Measurements from ENCODE around the gene PKNOX2. TPM values are rescaled to one million over a fixed set of nuclear protein-coding genes. Genes with fewer than 3 reads are reported as not detected.

Gene PKNOX2
- total and polyA plus RNA-seq, 2 of the 8 experiments (the other 6 are each of a cell fraction or from before 2014, with no cell fraction given) = 2.0 TPM

GRCh38 chr11:125303694-125304093 lies 139.1 kb downstream of the PKNOX2 start:
- Histone ChIP-seq H3K4me3 (ENCODE audit: extremely low read depth in 1 of 4, insufficient read depth in 2 of 4, low read depth in 3 of 4, low read length in 4 of 4) (no peak overlapping the region), H3K23me2 (ENCODE audit: low read depth, low read length) (no peaks in the 10 kb centered on the region), H4K20me1 (replicated peaks in 1 of 2; ENCODE audit: control insufficient read depth in 1 of 2, insufficient read depth in 2 of 2, low read length in 2 of 2) (no peaks in the 10 kb centered on the region), H2AK5ac (ENCODE audit: low read depth, low read length) (no peak overlapping the region), H3K4me2 (ENCODE audit: insufficient read depth in 1 of 2, low read depth in 2 of 2, low read length in 2 of 2) (no peak overlapping the region), H3K18ac (ENCODE audit: extremely low read depth, low read length) (no peak overlapping the region), H3K79me2 (ENCODE audit: control insufficient read depth in 1 of 2, insufficient read depth in 2 of 2, low read length in 2 of 2) (no peaks in the 10 kb centered on the region), H2BK20ac (ENCODE audit: low read length) (no peak overlapping the region), H2BK120ac (replicated peaks; ENCODE audit: low read depth, low read length) (no peak overlapping the region), H4K91ac (replicated peaks; ENCODE audit: insufficient read length, low read length) (no peak overlapping the region), H4K8ac (ENCODE audit: extremely low read depth, insufficient read depth, low read length) (no peak overlapping the region), H2BK15ac (ENCODE audit: low read length) (no peak overlapping the region), H3K4me1 (replicated peaks in 1 of 4; ENCODE audit: control insufficient read depth in 3 of 4, insufficient read depth in 4 of 4, low read length in 3 of 4) (no peaks in the 10 kb centered on the region; a peak in 1 of 7 replicates), H3K79me1 (ENCODE audit: low read depth, low read length) (no peaks in the 10 kb centered on the region), H2BK12ac (ENCODE audit: low read depth, low read length) (no peak overlapping the region), H3K4ac (replicated peaks; ENCODE audit: insufficient read length, low read depth, low read length) (no peak overlapping the region), H2BK5ac (ENCODE audit: low read depth, low read length) (no peak overlapping the region), H3K36me3 (ENCODE audit: control insufficient read depth in 2 of 4, insufficient read depth in 4 of 4, low read length in 3 of 4) (no peaks in the 10 kb centered on the region), H3K23ac (ENCODE audit: insufficient read length) (no peak overlapping the region), H4K5ac (ENCODE audit: insufficient read length, low read depth, low read length) (no peak overlapping the region), H3K9ac (replicated peaks in 1 of 4; ENCODE audit: extremely low read depth in 1 of 4, low read depth in 3 of 4, low read length in 3 of 4) (no peak overlapping the region), H3K14ac (ENCODE audit: insufficient read length) (no peak overlapping the region), H3K9me3 (ENCODE audit: insufficient read depth in 2 of 2, low read depth in 1 of 2, low read length in 1 of 2) (no peaks in the 10 kb centered on the region), H2AFZ (ENCODE audit: low read length) (no peak overlapping the region), H3K27ac (ENCODE audit: low read depth, low read length) (no peak overlapping the region), H3K27me3 (replicated peaks in 1 of 4; ENCODE audit: control insufficient read depth in 3 of 4, extremely low read depth in 1 of 4, insufficient read depth in 3 of 4, low read length in 3 of 4) (0 out of 7 replicates have a peak, but pooled peaks cover 0 to 2% (median 0%) of the 10 kb centered on the region in 4 experiments), H3K56ac (replicated peaks; ENCODE audit: insufficient read length, low read depth, low read length) (no peak overlapping the region)
- no peak for DNase-seq (ENCODE audit: low read depth in 1 of 2, low spot score in 2 of 2)
- 83% methylated on average over 5 of the region's 5 CpGs; no CpG with 5 or more reads in 1 of the 2 experiments for WGBS, 2 experiments (ENCODE audit: extremely low coverage in 1 of 2, insufficient coverage in 1 of 2, insufficient read length in 1 of 2, insufficient replicate concordance in 2 of 2, low coverage in 1 of 2, low lambda C conversion rate in 2 of 2, missing lambda C conversion rate in 1 of 2)
- ChIA-PET CTCF (ENCODE audit: partially characterized antibody) (interaction anchor here (0.8 to 6.5 kb wide), 9 partner anchors 8 to 125 kb away, joined by 3 to 44 read pairs (median 6); no protein-coding TSS in a partner anchor), POLR2A (ENCODE audit: partially characterized antibody) (interaction anchor here (1.0 kb wide), 1 partner anchor 101 kb away, joined by 3 read pairs; no protein-coding TSS in a partner anchor)
- FAIRE-seq = no peak
- TF ChIP-seq EZH2 (IDR thresholded peaks at IDR 0.05; ENCODE audit: low read depth, low read length, severe bottlenecking) = no peak
- no peak for TF ChIP-seq POLR2AphosphoS5 (IDR thresholded peaks at IDR 0.05; ENCODE audit: low read depth, low read length)
- TF ChIP-seq FOSL1 (IDR thresholded peaks at IDR 0.05; ENCODE audit: insufficient read depth, low read depth, low read length) = no peak
- TF ChIP-seq NRF1 (IDR thresholded peaks at IDR 0.05; ENCODE audit: low read depth, low read length) = no peak
- TF ChIP-seq POLR2A (IDR thresholded peaks at IDR 0.05; ENCODE audit: control extremely low read depth in 1 of 2, low read depth in 2 of 2, low read length in 2 of 2) = no peak
- TF ChIP-seq SRF (IDR thresholded peaks at IDR 0.05; ENCODE audit: low read depth, low read length) = no peak
- no peak for TF ChIP-seq KDM4A (IDR thresholded peaks at IDR 0.05; ENCODE audit: low read depth, low read length, severe bottlenecking)
- no peak for TF ChIP-seq RNF2 (IDR thresholded peaks at IDR 0.05; ENCODE audit: borderline replicate concordance, low read depth, low read length, missing control alignments, poor library complexity, severe bottlenecking)
- TF ChIP-seq GABPA (IDR thresholded peaks at IDR 0.05; ENCODE audit: borderline replicate concordance, insufficient read depth, low read length) = no peak
- TF ChIP-seq CTCF (IDR thresholded peaks at IDR 0.05; ENCODE audit: control extremely low read depth in 1 of 3, insufficient read depth in 1 of 3, low read depth in 1 of 3, low read length in 3 of 3) = no peak
- no peak for TF ChIP-seq CEBPB (IDR thresholded peaks at IDR 0.05; ENCODE audit: low read depth, low read length)

All from H1 (cell line).